GM13976 (cell line): Measurements from ENCODE around the gene ARL14EP.

Experiments
- DNase-seq: peaks from one replicate; pipeline ENCODE4 v3.0.0; 2012; ENCODE audit warnings: low spot score
- in situ Hi-C: fragments of 300-500 bp; cut with MboI; formaldehyde crosslinking; loops from one replicate; pipeline ENCODE4 v1.12.0; 2022; ENCODE audit warnings: low sequenced_read_pairs, mixed read lengths, inconsistent platforms; ENCODE audit not compliant: unreplicated experiment
- TF ChIP-seq, protein P1 (sequence below): IDR thresholded peaks from 2 replicates; pipeline ENCODE4 v1.5.1; 2012; ENCODE audit warnings: borderline replicate concordance, mild to moderate bottlenecking; ENCODE audit not compliant: insufficient read depth; ENCODE audit errors: extremely low read depth, missing control alignments, control extremely low read depth

Gene ARL14EP

DNA sequence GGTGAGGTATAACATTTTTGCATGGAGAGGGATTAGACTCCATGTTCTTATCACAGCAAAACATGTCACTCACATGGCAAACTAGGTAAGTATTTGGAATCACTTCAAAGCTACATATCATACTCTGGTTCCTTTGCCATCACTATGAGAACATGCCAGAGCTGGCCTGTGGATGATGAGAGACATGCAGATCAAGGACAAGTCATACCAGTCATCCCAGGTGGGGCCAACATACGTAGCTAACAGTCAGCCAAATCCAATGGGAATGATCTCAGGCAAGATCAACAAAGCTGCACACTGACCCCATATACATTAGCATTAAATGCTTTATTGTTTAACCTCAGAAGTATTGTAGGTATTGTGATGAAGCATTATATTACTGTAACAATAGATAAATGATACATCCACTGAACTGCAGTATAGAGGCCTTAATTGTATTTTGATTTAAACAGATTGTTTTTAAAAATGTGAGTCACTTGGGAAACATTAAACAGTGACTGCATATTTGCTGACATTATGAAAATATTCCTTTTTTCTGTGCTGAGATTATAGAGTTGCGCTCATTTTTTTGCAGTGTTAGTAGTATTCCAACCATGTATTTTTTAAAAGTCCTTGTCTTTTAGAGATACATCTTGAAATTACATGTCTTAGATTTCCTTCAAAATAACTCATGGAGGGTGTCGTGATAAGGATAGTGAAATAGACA, 37.3 kb upstream of the ARL14EP start:
- TF ChIP-seq, protein P1, sequence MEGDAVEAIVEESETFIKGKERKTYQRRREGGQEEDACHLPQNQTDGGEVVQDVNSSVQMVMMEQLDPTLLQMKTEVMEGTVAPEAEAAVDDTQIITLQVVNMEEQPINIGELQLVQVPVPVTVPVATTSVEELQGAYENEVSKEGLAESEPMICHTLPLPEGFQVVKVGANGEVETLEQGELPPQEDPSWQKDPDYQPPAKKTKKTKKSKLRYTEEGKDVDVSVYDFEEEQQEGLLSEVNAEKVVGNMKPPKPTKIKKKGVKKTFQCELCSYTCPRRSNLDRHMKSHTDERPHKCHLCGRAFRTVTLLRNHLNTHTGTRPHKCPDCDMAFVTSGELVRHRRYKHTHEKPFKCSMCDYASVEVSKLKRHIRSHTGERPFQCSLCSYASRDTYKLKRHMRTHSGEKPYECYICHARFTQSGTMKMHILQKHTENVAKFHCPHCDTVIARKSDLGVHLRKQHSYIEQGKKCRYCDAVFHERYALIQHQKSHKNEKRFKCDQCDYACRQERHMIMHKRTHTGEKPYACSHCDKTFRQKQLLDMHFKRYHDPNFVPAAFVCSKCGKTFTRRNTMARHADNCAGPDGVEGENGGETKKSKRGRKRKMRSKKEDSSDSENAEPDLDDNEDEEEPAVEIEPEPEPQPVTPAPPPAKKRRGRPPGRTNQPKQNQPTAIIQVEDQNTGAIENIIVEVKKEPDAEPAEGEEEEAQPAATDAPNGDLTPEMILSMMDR: no peak
- in situ Hi-C loops: no loop called here
- no peak for DNase-seq

DNA sequence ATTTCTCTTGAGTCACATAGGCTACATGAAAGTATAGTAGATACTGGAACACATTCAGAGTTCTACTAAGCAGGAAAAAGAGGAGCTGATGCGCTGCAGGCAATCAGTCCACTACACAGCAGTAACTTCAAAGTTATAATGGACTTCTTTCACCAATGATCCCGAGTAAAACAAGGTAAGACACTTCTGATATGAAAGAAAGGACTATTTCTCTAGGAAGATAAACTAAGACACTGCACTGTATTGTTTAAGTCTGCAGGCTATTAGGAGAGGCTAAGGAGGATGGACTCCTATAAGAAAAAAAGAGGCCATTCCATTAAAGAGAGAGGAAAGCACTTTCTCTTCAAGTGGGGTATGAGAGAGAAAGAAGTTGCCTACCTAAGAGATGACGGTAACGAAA, 31.6 kb upstream of the ARL14EP start:
- TF ChIP-seq, protein P1: no peak
- in situ Hi-C loops: no loop called here

DNA sequence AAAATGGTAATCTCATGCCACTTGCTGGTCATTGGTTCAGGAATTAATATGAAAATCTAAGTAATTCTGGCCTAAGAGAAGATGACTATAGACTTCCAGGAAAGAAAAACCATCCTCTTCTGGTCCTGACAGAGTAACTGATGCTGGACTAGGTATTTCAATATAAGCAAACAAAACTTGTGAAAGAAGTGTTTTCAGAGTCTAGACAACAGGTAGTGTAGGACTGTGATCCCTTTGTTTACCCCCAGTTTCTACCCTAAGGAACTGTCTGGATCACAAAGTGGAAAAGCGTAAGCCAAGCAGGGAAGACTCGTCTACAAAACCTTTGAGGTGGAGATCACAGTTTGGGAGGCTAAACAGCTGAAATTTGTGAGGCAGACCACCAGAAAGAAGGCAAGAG, 30.4 kb upstream of the ARL14EP start:
- in situ Hi-C loops: no loop called here
- TF ChIP-seq, protein P1: no peak
- no peak for DNase-seq

More for the DNA sequence above, 31.6 kb upstream of the ARL14EP start:
- DNase-seq: no peak

DNA sequence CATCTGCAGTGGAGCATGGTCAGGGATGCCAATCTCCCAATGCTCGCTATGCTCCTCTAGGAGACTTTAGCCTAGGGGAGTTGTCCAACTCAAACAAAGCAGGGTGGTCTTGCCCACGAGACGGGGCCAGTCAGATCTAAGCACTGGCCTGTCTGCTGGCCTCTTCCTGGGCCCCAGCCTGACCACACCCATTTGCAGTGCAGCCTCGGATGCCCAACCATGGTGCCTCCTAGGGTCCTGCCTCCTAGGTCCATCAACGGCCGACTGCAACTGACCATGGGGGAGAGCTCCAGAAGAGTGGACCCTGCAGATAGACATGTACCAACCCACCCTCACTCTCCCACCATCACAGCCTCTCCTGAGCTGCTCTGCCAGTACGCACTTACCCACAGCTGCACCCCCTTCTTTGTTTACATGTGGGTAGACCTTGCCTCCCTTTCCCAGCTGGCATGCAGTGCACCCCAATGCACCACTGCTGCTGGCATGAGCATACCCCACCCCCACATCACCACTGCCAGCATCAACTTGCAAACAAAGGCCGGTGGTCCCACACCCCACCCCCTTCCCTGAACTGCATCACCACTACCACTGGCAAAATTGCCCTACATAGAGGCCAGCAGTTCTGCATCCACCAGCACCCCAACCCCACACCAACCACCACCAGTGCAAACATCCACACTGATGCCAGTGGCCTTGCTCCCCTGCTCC, 27.6 kb upstream of the ARL14EP start:
- in situ Hi-C loops: no loop called here
- TF ChIP-seq, protein P1: no peak
- no peak for DNase-seq

DNA sequence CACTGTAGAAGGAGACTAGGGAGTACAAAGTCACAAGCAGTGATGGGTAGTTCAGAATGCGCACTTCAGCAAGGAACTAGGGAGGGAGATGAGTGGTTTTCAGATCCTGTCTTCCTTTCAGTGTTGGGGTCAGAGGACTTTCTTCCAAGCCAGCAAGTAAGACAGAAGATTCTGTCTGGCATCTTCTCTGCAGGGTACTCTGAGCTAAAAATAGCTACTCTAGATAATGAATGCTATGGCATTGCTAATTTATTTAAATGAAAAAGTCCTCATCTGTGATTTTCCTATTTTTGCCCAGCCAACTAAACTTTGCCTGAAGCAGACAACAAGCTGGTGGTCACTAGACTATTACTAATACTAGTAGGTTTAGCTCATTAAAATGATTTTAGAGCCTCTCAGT, 18.3 kb upstream of the ARL14EP start:
- TF ChIP-seq, protein P1: no peak
- no peak for DNase-seq
- in situ Hi-C loops: no loop called here

DNA sequence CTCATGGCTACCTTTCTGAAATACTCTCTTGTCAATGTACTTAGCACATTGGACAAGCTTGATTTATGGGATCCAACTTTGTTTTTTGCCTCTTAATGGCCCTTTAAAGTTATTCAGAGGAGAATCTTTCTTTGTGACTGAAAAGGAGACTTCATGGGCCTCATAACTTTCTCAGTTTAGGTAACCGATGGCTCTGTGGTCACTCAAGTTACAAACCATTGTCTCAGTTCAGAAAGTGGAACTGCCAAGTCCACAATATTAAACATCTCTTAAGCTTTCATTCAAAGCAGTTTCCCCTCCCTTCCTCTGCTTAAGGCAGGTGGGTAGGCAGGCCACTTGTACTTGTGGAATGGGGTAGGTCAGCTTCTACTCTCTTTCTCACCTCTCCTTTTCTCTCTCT, 12.3 kb upstream of the ARL14EP start:
- TF ChIP-seq, protein P1: no peak
- in situ Hi-C loops: no loop called here
- DNase-seq: peak; percentile 25
